ENCODE data around the gene MACROD2.

Gene MACROD2

GRCh38 chr20:16025084-16025483, 2029.8 kb downstream of the MACROD2 start:
- no peak for DNase-seq (ENCODE audit: low read depth)

GRCh38 chr20:16027686-16028085, 2032.4 kb downstream of the MACROD2 start:
- no peak for DNase-seq (ENCODE audit: low read depth)

DNA sequence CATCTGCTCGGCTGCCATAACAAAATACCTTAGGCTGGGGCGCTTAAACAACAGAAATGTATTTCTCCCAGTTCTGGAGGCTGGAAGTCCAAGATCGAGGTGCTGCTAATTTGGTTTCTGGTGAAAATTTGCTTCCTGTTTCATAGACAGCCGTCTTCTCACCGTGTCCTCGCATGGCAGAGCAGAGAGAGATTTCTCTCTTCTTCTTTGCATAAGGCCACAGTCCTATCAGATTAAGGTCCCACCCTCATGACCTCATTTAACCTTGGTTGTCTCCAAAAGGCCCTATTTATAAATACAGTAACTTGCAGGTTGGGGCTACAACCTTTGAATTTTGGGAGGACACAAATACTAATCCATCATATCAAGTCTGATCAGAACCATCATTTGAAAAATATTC, 2033.6 kb downstream of the MACROD2 start:
- no peak for DNase-seq (ENCODE audit: low read depth)

DNA sequence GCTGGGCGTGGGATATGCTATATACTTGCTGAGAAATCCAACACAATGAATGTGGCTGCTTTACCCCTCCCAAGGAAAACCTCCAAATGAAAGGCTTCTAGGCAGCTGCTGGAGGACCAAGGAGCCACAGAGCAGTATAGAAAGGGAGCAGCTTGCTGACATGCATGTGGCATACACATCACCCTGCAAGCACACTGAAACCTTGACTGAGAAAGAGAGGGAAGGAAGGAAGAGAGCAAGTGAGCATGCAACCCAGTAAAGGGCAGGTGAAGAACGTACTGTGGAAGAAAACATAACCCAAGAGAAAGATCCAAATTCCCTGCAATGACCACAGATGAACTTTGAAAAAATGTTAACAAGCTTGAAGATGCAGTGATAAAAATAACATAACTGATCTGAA, 2034.9 kb downstream of the MACROD2 start:
- no peak for DNase-seq (ENCODE audit: low read depth)

GRCh38 chr20:16035576-16035975, 2040.3 kb downstream of the MACROD2 start:
- no peak for DNase-seq (ENCODE audit: low read depth)

DNA sequence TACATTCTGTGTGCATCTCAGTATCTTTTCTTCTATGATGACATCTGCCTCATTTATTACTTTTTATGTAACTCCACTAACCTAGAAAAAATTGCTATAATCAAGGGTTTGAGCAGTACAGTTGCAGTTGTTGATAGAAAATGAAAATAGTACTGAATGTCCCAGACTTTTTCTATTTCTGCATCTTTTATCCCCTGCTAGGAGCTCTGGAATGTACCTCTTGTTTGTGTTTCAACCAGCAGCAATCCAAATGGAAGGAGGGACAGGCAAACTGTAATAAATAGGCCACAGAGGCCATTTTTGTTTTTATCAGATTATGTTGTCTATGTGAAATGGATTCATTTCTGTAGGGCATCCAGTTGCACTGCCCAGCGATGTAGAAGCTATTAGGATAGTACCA, 2041.0 kb downstream of the MACROD2 start:
- DNase-seq (ENCODE audit: low read depth) = no peak

DNA sequence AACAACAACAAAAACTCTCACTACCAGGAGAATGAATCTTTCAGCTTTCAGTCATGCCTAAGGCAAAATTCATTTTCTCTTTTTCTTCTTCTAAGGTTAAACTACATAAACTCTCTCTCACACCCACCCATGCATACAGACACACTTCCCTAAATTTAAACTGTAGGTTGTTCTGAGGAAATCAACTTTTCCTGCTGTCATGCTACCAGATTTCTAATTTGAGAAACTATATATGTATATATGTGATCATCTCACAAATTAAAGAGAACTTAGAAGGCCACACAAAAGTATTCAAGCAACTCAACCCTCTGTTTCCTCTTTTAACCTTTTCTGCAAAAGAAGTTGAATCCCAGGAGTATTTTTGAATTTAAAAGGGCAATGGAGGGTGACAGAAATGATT, 2045.4 kb downstream of the MACROD2 start:
- no peak for DNase-seq (ENCODE audit: low read depth)

GRCh38 chr20:16042731-16043130, 2047.4 kb downstream of the MACROD2 start:
- DNase-seq (ENCODE audit: low read depth) = no peak

DNA sequence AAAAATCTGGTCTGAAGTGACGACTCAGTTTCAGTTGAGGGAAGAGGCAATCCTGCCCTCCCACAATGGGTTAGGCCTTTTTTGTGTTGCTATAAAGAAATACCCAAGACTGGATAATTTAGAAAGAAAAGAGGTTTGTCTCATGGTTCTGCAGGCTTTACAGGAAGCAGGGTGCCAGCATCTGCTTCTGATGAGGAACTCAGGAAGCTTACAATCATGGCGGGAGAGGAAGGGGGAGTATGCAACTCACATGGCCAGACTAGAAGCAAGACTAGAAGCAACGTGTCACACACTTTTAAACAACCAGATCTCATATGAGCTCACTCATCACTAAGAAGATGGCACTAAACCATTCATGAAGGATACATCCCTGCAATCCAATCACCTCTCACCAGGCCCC, 2048.6 kb downstream of the MACROD2 start:
- DNase-seq (ENCODE audit: low read depth) = no peak

DNA sequence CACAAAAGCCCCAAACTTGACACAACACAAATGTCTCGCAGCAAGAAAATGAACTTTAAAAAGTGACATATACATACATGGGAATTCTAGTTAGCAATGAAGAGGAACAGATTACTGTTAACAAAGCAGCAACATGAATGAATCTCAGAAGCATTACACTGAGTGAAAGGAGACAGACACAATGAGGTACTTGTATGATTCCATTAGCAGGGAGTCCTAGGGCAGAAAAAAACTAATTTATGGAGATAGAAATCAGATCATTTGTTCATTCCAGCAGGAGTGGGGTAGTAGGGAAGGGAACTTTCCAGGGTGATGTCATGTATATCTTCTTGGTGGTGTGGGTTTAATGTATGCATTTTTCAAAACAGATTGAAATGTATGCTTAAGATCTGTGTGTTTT, 2053.6 kb downstream of the MACROD2 start:
- DNase-seq (ENCODE audit: low read depth) = no peak

DNA sequence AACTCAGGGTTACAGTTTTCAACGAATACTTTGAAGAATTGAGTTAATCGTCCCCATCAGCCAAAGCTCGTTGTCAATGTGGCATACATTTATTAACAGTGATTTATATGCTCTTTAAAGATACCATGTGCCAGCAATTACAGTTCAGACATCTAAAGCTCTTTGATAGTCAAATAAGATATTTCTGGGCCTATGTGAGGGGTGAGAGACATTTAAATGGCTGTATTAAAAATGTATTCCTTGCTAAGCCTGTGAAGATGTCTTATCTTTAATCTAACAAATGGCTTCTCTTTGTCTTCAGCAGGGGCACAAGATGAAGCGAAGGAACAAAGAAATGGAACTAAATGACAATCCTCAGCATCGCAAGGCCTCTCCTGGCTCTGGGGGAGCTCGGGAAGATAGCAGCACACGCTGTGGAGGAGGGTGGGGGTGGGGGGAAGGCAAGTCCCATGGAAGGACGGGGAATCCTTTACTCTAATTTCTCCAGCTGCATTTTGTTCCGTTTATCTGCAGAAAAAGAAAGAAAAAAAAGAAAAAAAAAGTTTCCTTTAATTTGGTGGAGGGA, 2054.3 kb downstream of the MACROD2 start:
- DNase-seq (ENCODE audit: low read depth) = no peak

DNA sequence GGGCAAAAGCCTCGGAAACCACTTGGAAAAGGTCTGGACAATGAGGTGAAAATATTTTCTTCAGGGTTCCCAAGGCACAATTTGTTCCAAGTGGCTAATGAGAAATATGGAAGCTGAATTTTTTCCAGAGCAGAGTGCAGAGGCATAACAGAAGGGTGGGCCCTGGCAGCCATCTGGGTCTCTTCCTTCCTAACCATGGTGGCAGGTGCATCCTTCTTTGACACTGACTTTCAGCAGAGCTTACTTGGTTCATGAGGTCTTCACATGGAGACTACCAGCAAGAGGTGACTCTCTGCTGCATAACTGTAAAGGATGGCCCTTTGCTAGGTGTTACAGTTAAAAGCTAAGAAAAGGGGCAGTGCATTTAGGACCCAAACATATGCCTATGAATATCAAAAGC, 2055.1 kb downstream of the MACROD2 start:
- no peak for DNase-seq (ENCODE audit: low read depth)

DNA sequence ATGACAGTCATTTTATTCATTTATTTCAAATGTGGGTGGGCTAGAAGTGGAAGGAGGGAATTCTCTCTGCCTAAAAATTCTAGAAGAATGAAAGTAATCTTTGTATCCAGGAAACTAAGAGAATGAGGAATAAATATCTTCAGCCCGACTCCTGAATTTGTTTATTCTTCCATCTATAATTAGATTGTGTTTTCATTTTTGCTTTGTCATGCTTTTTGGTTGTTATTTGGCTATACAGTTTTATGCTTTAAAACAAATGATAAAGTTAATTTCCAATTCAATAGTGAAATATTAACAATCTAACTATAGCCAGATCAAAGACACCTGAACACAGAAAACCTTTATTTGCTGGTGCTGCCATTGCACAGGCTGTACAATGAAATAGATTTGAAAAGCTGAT, 2056.7 kb downstream of the MACROD2 start:
- no peak for DNase-seq (ENCODE audit: low read depth)

DNA sequence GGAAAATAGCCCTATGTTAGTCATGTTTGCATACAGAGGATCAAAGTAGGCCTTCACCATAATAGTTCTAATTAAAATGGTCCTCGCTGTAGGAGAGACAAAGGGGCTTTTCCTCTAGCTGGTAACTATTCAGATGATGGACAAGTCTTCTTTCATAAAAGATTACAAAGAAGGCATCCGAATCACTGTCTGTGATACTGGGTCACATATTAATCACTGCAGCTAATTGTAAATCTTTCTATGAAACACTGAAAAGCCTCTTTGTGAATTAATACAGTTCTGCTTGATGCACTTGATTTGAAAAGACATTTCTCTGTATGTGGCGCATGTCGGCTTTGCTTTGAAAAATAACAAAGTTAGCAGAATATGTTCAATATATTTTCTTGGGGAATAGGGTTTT, 2057.1 kb downstream of the MACROD2 start:
- no peak for DNase-seq (ENCODE audit: low read depth)

GRCh38 chr20:16054985-16055384, 2059.7 kb downstream of the MACROD2 start:
- DNase-seq (ENCODE audit: low read depth) = no peak

DNA sequence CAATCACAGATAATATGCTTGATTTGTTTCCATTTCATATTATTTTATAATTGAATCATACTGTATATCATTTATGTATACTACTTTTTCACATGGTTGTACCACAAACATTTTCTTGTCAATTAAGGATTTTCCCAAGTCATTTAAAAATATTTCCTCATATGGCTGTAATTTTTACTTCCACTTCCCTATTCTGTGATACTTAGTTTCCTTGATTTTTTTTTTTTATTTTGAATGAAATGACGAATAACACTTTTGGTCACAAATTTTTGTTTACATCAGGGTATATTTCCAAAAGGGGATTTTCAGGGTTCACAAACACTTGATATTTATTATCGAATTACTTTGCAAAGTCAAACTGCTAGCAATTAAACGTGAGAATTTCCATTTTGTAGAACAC, 2062.3 kb downstream of the MACROD2 start:
- DNase-seq (ENCODE audit: low read depth) = no peak

GRCh38 chr20:16058268-16058667, 2063.0 kb downstream of the MACROD2 start:
- DNase-seq (ENCODE audit: low read depth) = no peak

- no peak for DNase-seq (ENCODE audit: low read depth)
Observed at GRCh38 chr20:16059841-16060240, 2064.5 kb downstream of the MACROD2 start.

DNA sequence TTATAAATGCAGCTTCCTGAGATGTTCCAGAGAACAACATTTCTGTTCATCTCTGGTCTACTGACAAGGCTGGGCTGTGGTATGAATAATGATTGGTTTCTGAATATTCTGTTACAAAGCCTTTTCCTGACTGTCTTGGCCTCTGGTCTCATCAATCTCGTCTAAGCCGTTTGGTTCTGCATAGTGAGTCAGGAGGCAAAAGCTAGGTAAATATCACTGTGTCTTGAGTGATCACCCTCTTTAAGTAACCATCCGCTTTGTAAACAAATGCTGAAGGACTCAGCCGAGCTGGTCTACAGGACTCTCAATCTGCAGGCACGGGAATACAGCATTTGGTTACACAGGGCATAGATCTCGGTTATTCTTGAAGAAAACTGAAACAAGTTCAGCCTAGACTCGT, 2066.0 kb downstream of the MACROD2 start:
- DNase-seq (ENCODE audit: low read depth) = no peak

- DNase-seq (ENCODE audit: low read depth) = no peak
Observed at GRCh38 chr20:16062661-16063581, 2067.6 kb downstream of the MACROD2 start.

GRCh38 chr20:16063881-16064280, 2068.6 kb downstream of the MACROD2 start:
- DNase-seq (ENCODE audit: low read depth) = no peak

DNA sequence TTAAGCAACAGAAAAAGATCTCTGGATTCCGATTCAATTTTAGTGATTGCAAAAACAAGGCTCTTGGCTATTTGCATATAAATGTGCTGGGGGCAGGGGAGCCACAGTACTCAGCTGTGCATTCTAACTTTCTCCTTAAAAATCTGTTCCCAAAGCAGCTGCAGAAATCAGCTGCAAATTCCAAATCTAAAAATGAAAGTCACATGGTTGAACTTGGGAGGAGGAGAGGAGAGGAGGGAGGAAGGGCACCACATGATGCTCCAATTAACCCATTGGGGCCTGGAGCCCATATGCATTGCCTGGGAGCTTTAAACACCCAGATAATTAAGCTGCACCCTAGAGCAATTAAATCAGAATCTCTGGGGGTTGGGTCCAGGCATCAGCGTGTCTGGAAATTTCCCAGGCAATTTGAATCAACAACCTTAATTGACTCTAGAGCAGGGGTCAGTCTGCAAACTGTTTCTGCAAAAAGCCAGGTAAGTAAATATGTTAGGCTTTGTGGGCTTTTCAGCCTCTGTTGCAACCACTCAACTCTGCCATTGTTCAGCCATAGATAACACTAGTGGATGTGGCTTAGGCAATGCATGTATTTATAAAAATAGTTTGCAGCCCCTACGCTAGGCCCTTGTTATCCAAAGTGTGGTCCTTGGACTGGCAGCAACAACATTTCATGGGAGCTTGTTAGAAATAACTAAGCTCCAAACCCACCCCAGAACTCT, 2069.8 kb downstream of the MACROD2 start:
- no peak for DNase-seq (ENCODE audit: low read depth)

DNA sequence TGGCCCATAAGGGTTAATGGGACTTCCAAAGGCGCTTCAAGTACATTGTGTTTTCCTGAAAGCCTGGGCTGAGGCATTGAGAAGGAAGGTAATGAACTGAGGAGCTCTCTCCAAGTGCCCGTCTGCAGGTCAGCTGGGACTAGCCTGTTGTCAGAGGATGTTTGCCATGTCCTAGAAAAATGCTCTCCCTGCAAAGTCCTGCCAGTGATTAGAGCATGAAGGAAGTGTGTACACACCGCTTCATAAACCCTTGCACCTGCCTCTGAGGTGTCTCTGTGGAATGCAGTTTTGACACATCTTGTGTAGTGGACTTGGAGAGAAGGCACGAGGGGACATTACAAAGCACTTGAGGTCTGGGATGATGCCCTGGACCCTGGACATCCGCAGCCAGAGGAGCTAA, 2071.3 kb downstream of the MACROD2 start:
- no peak for DNase-seq (ENCODE audit: low read depth)
